MCF 10A (cell line): ENCODE measurements around the gene GNB1. TPM values are rescaled to one million over a fixed set of nuclear protein-coding genes. Genes with fewer than 3 reads are reported as not detected.

Experiments used
- BruUV-seq: library from RNA; stranded (reverse); fragments of 400-500 nt; replicated peaks from 2 replicates; lab custom pipeline; 2021; lab: Mats Ljungman, UMichigan
- CTCF ChIA-PET: fragments of 300-600 bp; sonication (Branson Sonifier 250); formaldehyde crosslinking; extraction: SDS; loops from one replicate; lab custom pipeline; 2021; ENCODE audit warnings: antibody characterized with exemption, inconsistent platforms; lab: Yijun Ruan, JAX
- POLR2A ChIA-PET: fragments of 300-600, 350-650 bp; sonication (Branson Sonifier 250); formaldehyde crosslinking; extraction: SDS; loops from one replicate; lab custom pipeline; 2020; ENCODE audit warnings: antibody characterized with exemption, inconsistent platforms; lab: Yijun Ruan, JAX
- DNase-seq: peaks from one replicate; pipeline ENCODE4 v3.0.0-alpha.2; 2018; ENCODE audit not compliant: unreplicated experiment
- H3K27ac Mint-ChIP-seq: one replicate; pipeline ENCODE4 v1.8.0; 2022; ENCODE audit warnings: mild to moderate bottlenecking, low read depth, mixed read lengths; ENCODE audit not compliant: unreplicated experiment
- H3K27me3 Mint-ChIP-seq: one replicate; pipeline ENCODE4 v1.8.0; 2022; ENCODE audit warnings: mixed read lengths; ENCODE audit not compliant: insufficient read depth, unreplicated experiment
- H3K36me3 Mint-ChIP-seq: one replicate; pipeline ENCODE4 v1.8.0; 2022; ENCODE audit warnings: mild to moderate bottlenecking, moderate library complexity, mixed read lengths; ENCODE audit not compliant: insufficient read depth, unreplicated experiment
- H3K4me1 Mint-ChIP-seq: one replicate; pipeline ENCODE4 v1.8.0; 2022; ENCODE audit warnings: mixed read lengths; ENCODE audit not compliant: insufficient read depth, unreplicated experiment
- H3K4me3 Mint-ChIP-seq: one replicate; pipeline ENCODE4 v1.8.0; 2022; ENCODE audit warnings: mild to moderate bottlenecking, moderate library complexity, mixed read lengths; ENCODE audit not compliant: unreplicated experiment
- H3K9me3 Mint-ChIP-seq: one replicate; pipeline ENCODE4 v1.8.0; 2022; ENCODE audit warnings: mixed read lengths; ENCODE audit not compliant: unreplicated experiment
- intact Hi-C: fragments of 100-400 bp; cut with micrococcal nuclease; formaldehyde crosslinking; loops from 2 replicates; pipeline ENCODE4 v1.14.1; 2022
- total RNA-seq: library from RNA; stranded (reverse); gene quantifications from 2 replicates; pipeline ENCODE4 v1.2.3, GENCODE V29; 2022
- TF ChIP-seq, protein P1 (sequence below): fragments of 200-600 bp; IDR thresholded peaks from one replicate; pipeline ENCODE4 v1.8.0; 2022; ENCODE audit warnings: antibody characterized with exemption, mild to moderate bottlenecking; ENCODE audit not compliant: unreplicated experiment

The GNB1 gene
- total RNA-seq, 1 experiment from 2014 or later, result 430 TPM

DNA sequence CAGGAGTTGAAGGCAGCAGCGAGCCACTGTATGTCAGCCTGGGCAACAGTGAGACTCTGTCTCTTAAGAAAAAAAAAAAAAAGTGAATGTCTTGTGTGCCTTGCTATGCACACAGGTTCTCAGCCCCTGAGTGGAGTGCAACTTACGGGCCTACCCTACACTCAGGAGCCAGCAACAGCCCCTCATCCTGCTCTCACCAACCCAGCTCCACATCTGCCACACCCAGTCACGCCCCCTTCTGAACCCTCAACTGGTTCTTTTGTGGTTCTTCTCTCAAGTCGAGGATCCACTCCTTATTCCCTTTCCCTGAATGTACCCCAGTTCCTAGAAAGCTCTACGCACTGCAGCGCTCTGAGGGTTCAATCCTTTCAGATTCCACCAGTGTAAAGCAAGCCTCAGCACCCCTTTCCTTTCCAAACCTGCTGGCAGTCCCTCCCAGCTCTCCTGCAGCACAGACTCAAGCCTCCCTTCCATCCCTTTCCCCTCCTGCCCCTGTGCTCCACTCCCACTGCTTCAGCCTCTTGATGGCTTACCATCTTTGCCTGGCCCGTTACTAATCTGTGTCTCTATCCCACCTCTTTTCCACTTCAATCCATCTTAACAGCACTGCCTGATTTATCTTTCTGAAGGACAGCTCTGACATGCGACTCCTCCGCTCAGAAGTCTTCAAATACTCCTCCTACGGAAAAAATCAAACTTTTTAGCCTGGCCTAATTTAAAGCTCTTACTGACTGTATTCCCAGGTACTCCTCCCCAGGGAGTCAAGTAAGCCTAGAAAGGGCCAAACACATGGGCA is 38.1 kb downstream of the GNB1 start:
- no TSS peak for BruUV-seq
- DNase-seq, result no peak
- intact Hi-C loops, result no loop called here
- H3K36me3 Mint-ChIP-seq, result peaks cover 40% of the 10 kb centered on the region
- ChIA-PET POLR2A (interaction anchor here (0.5 to 1.0 kb wide), 3 partner anchors 11 to 170 kb away, joined by 3 read pairs; no protein-coding TSS in a partner anchor), CTCF (interaction anchor here (0.7 to 1.3 kb wide), 6 partner anchors 9 to 60 kb away, joined by 3 to 8 read pairs (median 4); no protein-coding TSS in a partner anchor)
- H3K27ac Mint-ChIP-seq, result peak overlapping the region; percentile 76
- TF ChIP-seq, protein P1, sequence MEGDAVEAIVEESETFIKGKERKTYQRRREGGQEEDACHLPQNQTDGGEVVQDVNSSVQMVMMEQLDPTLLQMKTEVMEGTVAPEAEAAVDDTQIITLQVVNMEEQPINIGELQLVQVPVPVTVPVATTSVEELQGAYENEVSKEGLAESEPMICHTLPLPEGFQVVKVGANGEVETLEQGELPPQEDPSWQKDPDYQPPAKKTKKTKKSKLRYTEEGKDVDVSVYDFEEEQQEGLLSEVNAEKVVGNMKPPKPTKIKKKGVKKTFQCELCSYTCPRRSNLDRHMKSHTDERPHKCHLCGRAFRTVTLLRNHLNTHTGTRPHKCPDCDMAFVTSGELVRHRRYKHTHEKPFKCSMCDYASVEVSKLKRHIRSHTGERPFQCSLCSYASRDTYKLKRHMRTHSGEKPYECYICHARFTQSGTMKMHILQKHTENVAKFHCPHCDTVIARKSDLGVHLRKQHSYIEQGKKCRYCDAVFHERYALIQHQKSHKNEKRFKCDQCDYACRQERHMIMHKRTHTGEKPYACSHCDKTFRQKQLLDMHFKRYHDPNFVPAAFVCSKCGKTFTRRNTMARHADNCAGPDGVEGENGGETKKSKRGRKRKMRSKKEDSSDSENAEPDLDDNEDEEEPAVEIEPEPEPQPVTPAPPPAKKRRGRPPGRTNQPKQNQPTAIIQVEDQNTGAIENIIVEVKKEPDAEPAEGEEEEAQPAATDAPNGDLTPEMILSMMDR, result no peak
- H3K9me3 Mint-ChIP-seq, result no peaks in the 10 kb centered on the region
- peaks cover 14% of the 10 kb centered on the region for H3K4me1 Mint-ChIP-seq
- no peak overlapping the region for H3K4me3 Mint-ChIP-seq
- no peaks in the 10 kb centered on the region for H3K27me3 Mint-ChIP-seq

DNA sequence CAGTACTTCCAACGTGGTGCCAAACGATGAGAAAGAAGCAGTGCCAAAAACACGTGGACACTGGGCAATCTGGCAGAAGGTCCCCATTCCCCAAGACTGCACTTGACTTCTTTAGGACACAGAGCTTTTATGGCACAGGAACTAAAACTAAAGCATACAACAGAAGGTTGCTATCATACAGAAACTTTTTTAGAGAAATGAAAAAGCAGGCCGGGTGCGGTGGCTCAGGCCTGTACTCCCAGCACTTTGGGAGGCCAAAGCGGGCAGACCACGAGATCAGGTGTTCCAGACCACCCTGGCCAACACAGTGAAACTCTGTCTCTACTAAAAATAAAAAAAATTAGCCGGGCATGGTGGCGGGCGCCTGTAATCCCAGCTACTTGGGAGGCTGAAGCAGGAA is 43.0 kb downstream of the GNB1 start:
- no peaks in the 10 kb centered on the region for H3K9me3 Mint-ChIP-seq
- peaks cover 36% of the 10 kb centered on the region for H3K36me3 Mint-ChIP-seq
- intact Hi-C loops, result no loop called here
- H3K4me3 Mint-ChIP-seq, result no peak overlapping the region
- no peak overlapping the region for H3K27ac Mint-ChIP-seq
- POLR2A ChIA-PET, result interaction anchor here (0.6 to 1.2 kb wide), 3 partner anchors 9 to 21 kb away, joined by 3 to 5 read pairs (median 4); no protein-coding TSS in a partner anchor
- CTCF ChIA-PET, result no interaction called here
- H3K4me1 Mint-ChIP-seq, result peaks cover 14% of the 10 kb centered on the region
- no peak for DNase-seq
- no peaks in the 10 kb centered on the region for H3K27me3 Mint-ChIP-seq
- BruUV-seq, result no TSS peak
- TF ChIP-seq, protein P1, result no peak

DNA sequence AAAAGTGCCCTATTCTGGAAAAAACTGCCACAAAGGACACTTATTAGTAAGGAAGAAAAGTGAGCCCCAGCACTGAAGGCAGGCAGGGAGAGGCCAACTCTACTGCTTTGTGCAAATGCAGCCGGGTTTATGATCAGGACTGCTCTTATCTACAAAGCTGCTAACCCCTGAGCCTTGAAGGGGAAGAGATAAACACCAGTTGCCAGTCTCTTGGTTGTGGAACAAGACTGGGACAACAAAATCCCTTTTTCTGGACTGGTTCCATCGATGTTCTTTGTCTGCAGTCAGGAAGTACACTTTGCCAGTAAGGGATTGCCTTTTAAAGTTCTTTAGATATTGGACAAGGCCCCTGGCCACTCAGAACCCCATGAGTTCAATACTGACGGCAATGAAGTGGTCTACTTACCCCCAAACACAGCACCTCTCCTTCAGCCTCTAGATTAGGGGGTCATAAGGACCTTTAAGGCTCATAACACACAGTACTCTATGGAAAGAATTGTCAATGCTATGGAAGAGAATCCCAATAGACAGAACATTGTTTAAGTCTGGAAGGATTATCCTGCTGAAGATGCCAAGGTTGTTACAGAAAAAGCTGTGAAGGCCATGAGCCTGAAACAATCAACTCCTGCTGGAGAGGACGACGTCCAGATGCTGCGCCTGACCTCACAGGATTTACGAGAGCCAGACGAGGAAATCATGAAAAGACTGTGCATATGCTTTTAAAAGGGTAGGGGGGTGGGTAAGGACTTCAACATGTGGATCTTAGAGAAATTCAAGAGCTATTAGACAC is 43.6 kb downstream of the GNB1 start:
- DNase-seq, result no peak
- Mint-ChIP-seq H3K4me1 (peaks cover 14% of the 10 kb centered on the region), H3K27me3 (no peaks in the 10 kb centered on the region), H3K4me3 (no peak overlapping the region), H3K9me3 (no peaks in the 10 kb centered on the region), H3K36me3 (peaks cover 36% of the 10 kb centered on the region), H3K27ac (no peak overlapping the region)
- ChIA-PET POLR2A (interaction anchor here (0.6 to 1.2 kb wide), 3 partner anchors 9 to 21 kb away, joined by 3 to 5 read pairs (median 4); no protein-coding TSS in a partner anchor), CTCF (no interaction called here)
- TF ChIP-seq, protein P1, result no peak
- intact Hi-C loops, result no loop called here
- BruUV-seq, result no TSS peak
